Measurements from ENCODE around the gene PFKL. TPM values are rescaled to one million over a fixed set of nuclear protein-coding genes. Genes with fewer than 3 reads are reported as not detected.

Gene PFKL
- total and polyA plus RNA-seq, 2 of the 8 experiments (the other 6 are each of a cell fraction or from before 2014, with no cell fraction given) = 80.2 to 82.3 TPM

DNA sequence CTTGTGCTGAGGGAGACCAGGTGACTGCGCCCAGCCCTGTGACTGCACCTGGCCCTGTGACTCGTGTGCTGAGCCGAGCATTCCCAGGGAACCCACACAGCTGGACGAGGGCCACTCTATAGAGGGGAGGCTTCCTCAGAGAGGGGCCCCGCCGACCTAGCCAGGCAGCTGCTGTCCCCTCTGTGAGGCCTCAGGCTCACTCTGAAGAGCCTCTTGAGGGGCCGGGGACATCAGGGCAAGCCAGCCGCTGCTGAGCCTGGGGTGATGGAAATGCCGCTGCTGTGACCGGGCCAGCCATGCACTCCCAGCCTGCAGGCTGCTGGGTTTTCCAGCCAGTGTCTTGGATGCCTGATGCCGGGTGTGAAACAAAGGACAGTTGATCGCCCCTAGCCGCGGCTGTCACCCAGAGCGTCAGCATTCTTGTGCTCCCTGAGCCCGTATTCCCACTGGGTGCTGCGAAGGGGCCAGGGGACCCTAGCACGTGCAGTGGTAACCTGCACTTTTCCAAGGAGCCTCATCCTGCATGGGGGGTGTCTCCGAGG lies 17.5 kb downstream of the PFKL start (continued):
- TF ChIP-seq PHF8 (conservative IDR thresholded peaks at IDR 0.05; ENCODE audit: low read depth, low read length) = no peak
- no peak for TF ChIP-seq CREB1 (IDR thresholded peaks at IDR 0.05)
- no peak for TF ChIP-seq HDAC2 (IDR thresholded peaks at IDR 0.05; ENCODE audit: borderline replicate concordance in 1 of 2, low read depth in 2 of 2, low read length in 2 of 2)
- TF ChIP-seq KDM4A (IDR thresholded peaks at IDR 0.05; ENCODE audit: low read depth, low read length, severe bottlenecking) = no peak

Data from H1 (cell line).